Erythroblast (primary cell): ENCODE results near the gene COQ2.

ENCODE experiments used
- GATA1 ChIP-seq: IDR thresholded peaks from 2 replicates; pipeline ENCODE4 v1.6.1; 2011; ENCODE audit warnings: low read depth, mild to moderate bottlenecking, control low read depth, low read length, moderate library complexity
- POLR2A ChIP-seq: IDR thresholded peaks from 2 replicates; pipeline ENCODE4 v1.6.1; 2011; ENCODE audit warnings: mild to moderate bottlenecking, low read length

DNA sequence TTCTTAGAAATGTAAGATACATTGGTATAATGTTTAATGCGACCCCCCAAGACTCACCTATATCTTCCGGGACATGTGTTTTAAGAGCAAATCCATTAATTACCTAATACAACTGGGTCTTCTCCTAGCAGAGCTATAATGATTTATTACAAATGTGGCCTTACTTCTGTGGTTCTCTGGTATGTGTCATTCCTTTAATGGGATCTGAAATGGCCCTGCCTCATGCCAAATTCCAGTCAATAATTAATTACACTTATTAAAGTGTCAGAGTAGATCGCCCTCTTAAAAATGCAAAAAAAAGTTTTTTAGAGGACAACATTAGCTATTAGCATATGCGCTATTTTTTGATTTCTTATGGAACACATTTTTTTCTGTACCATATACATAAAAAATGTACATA is 33.1 kb upstream of the COQ2 start:
- TF ChIP-seq POLR2A (no peak), GATA1 (no peak)
